WTC11 (cell line): ENCODE measurements around the gene FGF5.

Experiments used
- FOXP1 ChIP-seq: sonication (generic); formaldehyde crosslinking; IDR thresholded peaks from 2 replicates; pipeline ENCODE4 v1.8.0; 2022; ENCODE audit warnings: missing genetic modification reagents, mild to moderate bottlenecking, moderate library complexity, borderline replicate concordance
- RELA ChIP-seq: sonication (generic); formaldehyde crosslinking; IDR thresholded peaks from 2 replicates; pipeline ENCODE4 v1.8.1; 2022; ENCODE audit warnings: missing genetic modification reagents, mild to moderate bottlenecking, borderline replicate concordance
- USF1 ChIP-seq: sonication (generic); formaldehyde crosslinking; IDR thresholded peaks from 2 replicates; pipeline ENCODE4 v1.8.0; 2022; ENCODE audit warnings: mild to moderate bottlenecking, missing genetic modification reagents

DNA sequence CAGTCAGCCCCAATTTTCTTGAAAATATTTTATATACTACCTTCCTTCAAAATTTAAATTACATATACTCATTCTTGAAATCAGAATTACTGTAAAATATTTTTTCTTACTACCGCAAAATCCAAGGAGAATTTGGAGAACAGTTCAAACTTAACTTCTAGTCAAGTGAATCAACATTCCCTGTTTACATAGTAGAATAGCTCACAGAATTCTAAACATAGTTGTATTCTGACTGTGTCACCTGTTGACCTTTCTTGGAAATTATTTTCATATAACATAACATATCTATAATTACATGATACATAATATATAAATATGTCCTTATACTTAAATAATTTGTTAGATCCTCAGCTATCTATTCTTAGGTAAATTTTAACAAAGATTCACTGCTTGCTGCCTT, 31.0 kb upstream of the FGF5 start:
- no peak for TF ChIP-seq FOXP1 (CRISPR knock-in tag)
- no peak for TF ChIP-seq USF1
- TF ChIP-seq RELA (CRISPR knock-in tag) = no peak
